GM18861 (cell line): Measurements from ENCODE around the gene IBTK.
"Not testable (repeated sequence)": the region's sequence is repeated elsewhere in the genome, so short reads cannot be mapped to it uniquely, and the experiment has no call there.

Experiments
- ATAC-seq: cut with Tn5 transposase; IDR thresholded peaks from one replicate; pipeline ENCODE4 v1.9.1; 2021; ENCODE audit not compliant: unreplicated experiment

Gene IBTK

GRCh38 chr6:82179415-82179814 is 68.1 kb downstream of the IBTK start:
- no peak for ATAC-seq

GRCh38 chr6:82178759-82179112 is 68.8 kb downstream of the IBTK start:
- ATAC-seq, result no peak

- peak; percentile 56 for ATAC-seq
These were observed 69.3 kb downstream of the IBTK start for GRCh38 chr6:82178077-82178758.

- no peak for ATAC-seq
These were observed 70.9 kb downstream of the IBTK start for GRCh38 chr6:82176616-82177015.

DNA sequence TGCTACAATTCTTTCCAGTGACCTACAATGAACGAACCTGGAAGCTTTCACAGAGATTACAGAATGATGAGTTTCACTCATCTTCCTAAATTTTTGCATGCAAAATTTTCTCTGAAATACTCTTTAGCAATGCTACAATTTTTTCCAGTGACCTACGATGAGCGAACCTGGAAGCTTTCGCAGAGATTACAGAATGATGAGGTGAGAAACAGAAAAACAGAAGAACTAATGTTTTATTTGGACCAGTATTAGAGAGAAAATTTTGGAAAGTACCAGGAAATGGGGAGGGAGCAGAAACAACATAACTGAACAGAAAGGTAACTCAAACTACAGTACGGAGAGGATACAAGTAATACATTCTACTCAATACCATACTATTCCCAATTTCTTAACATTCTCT is 75.0 kb downstream of the IBTK start:
- ATAC-seq, result no peak

DNA sequence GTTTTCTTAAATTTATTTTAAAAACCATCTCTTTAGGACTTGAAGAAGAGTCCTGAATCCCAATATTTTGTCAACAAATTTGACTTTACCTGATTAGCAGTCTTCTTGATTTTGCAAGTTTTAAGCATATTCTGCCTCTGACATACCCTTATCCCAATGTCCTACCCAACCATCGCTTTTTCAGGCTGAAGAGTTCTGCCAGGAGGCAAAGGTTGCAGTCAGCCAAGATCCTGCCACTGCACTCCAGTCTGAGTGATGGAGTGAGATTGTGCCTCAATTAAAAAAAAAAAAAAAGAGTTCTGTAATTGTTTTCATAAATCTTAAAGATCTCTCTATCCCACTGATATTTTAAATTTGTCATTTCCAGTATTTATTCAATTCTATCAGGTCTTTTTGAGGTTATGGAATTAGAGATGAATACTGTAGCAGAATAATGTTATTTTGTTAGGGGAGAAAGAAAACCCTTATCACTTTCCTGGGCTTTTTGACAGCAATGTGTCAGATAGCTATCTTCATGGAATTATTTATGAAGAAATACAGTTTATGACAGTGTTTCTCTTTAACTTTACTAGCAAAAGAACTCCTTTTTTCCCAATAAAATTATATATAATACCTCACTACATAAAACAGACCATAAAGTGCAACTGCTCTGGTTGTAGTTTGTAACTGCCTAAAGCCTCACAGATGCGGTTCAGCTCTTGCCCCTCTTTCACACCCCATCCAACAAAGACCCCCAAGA is 78.2 kb downstream of the IBTK start:
- ATAC-seq, result no peak

DNA sequence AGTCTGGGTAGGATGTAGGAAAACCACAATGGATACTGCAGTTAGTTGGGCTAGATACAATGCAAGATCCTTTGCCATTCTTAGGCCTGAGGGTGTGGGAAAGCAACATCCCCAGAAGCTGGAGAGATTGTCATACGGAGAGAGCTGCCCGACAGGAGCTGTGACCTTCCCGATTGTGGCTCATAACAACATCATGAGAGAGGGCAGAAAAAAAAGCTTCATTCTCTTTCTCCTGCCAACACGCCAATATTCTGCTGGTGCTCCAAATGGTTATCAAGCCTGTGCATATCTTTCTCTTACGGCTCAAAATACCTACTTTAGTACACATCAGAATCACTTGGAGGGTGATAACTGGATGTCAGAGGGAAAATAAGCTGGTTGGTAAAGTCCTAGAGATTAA is 81.1 kb downstream of the IBTK start:
- no peak for ATAC-seq

DNA sequence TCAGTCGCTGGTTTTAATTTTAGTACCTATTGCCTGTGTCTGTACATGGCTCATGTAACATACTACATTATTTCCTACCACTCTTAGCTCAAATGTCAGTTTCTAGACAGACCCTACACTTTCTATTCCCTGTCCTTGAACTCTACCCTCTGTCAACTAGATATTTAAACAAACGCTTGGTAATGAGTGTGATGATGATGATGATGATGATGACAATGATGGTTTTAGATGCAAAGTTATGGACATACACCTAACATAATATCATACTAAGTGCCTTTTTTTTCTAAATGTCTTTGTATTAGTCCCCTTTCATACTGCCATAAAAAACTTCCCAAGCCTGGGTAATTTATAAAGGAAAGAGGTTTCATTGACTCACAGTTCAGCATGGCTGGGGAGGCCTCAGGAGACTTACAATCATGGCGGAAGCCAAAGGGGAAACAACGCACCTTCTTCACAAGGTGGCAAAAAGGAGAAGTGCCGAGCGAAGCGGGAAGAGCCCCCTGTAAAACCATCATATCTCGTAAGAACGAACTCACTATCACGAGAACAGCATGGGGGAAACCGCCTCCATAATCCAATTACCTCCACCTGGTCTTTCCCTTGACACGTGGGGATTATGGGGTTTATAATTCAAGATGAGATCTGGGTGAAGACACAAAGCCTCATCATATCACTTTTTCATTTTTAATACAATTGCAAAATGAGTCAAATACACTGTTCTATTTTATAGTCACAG is 87.1 kb downstream of the IBTK start:
- no peak for ATAC-seq

- ATAC-seq, result not testable (repeated sequence)
These were observed 94.8 kb downstream of the IBTK start for GRCh38 chr6:82152786-82153185.

DNA sequence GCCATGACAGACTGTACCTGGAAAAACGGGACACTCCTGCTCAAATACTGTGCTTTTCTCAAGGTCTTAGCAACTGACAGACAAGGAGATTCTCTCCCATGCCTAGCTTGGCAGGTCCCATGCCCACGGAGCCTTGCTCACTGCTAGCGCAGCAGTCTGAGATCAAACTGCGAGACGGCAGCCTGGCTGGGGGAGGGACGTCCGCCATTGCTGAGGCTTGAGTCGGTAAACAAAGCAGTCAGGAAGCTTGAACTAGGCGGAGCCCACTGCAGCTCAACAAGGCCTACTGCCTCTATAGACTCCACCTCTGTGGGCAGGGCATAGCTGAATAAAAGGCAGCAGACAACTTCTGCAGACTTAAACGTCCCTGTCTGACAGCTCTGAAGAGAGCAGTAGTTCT is 96.4 kb downstream of the IBTK start:
- ATAC-seq, result not testable (repeated sequence)

DNA sequence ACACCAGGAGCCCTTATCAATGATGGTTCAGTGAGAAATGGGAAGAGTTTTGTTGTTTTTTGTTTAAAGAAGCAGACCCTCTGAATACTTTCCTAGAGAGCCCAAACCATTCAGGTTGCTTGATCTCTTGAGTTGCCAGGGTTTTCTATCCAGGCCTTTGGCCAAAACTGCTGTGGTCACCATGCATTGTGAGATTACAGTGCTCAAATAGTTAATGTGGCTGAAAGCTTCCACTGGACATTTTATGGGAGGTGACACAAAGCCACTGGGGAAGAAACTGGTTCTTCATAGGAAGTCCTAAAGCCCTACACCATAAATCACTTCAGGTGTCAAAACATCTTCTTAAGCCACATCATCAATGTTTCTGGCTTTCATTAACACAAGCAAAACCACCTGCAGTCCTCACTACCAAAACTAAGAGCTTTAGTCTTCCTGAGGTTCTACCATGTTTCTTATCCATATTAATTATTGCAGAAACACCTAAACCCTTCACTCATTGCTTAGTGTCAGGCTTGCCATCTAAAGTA is 101.6 kb downstream of the IBTK start:
- ATAC-seq, result no peak

DNA sequence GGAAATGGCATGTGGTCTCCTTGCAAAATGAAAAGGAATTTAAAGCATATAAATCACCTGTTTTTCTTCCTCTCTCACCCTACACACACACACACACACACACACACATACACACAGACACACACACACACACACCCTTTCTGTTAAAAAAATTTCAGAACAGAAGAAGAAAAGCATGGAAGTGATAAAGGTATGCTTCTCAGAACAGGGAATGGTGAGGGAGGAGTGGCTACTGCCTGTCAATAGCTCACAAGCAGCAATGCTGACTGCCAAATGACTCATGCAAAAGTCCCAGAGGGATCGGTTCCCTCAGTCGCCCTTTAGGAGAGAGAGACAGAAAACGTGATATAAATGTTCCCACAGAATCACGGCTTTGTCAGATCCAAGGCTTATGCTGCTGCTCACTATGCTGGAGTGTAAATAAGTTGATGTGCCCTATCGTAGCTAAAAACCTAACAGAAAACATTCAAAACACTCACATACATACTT is 102.6 kb downstream of the IBTK start:
- no peak for ATAC-seq

GRCh38 chr6:82144007-82144851 is 103.3 kb downstream of the IBTK start:
- peak; percentile 92 for ATAC-seq

DNA sequence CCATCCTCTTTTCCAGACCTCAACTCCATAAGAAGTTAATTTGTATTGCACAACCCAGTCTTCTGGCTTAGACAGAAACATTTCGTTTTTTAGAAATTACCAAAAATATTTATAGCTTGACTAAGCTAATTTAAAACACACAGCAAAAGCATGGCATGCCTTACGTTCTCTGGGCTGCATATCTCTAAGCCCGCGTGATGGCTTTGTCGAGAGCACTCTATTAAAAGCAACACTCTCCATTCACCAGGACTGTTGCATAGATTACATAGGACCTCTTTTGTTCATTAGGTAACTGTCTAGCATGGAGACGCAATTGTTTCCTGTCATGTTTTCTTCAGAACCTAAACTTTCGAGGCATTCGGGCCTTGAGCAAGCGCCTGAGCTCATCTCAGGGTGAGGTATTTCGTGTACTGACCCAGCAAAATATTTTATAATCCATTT is 104.5 kb downstream of the IBTK start:
- no peak for ATAC-seq

GRCh38 chr6:82142524-82142923 is 105.0 kb downstream of the IBTK start:
- ATAC-seq, result no peak

- ATAC-seq, result no peak
These were observed 109.3 kb downstream of the IBTK start for GRCh38 chr6:82138075-82138791.

DNA sequence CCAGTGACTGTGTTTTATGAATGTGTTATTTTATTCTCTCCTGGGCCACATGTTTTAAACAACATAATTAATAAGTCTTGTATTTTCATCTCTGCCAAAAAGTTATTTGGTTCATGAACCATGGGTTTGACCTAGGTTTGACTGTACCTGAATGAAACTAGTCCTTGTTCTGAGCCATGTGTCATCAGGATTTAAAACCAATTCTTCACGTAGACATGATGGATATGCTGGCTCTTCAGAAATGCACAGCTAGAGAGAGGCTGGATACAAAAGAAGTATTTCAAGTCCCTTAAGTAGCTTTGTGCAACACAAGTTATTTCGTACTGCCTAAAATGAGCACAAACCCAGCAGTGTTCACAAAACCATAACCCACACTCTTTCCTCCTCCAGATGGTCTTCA is 116.1 kb downstream of the IBTK start:
- ATAC-seq, result no peak

DNA sequence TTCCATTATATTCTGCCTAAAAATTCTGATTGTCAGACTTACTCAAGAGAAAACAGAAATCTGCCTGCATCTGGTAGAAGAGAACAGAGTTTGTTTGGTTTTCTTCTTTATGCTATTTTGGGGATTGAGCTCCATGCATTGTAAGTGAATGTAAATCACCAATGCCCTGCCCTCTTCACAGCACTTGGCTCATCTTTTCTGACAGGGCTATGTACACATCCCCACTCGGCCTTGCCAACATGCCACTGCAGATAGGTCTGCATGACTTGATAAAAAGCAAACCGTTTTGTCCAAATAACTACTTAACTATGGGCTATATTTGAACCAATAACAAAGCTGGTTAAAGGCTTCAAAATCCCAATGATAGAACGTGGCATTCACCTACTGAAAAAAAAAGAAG is 117.7 kb downstream of the IBTK start:
- ATAC-seq, result no peak

DNA sequence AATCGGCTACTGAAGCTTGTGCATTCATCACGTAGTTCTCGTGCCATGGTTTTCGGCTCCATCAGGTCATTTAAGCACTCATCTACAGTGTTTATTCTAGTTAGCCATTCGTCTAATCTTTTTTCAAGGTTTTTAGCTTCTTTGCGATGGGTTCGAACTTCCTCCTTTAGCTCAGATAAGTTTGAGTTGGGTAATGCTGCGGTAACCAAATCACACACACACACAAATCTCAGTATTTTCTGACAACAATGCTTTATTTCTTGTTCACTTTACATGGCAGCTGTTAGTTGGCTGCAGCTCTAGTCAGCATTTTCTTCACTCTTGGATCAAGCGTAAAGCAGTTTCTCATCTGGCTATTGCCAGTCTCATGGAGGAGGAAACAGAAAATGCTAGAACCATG is 118.6 kb downstream of the IBTK start:
- ATAC-seq, result not testable (repeated sequence)

- ATAC-seq, result no peak
These were observed 123.9 kb downstream of the IBTK start for GRCh38 chr6:82123632-82124031.
